ENCODE results near the gene IL26.

The IL26 gene
- 0.12 to 1.3 reads per million in 2 experiments for total RNA-seq

- DNase-seq (ENCODE audit: low read depth), result no peak
These were observed at the start of gene IL26 for GRCh38 chr12:68225576-68226476. TSS of gene IL26 (minus strand) at chr12:68225810. CDS start at chr12:68225756, 54 bp downstream.

- no peak for DNase-seq (ENCODE audit: low read depth)
These were observed 47.1 kb upstream of the IL26 start for GRCh38 chr12:68272732-68273131.

- no peak for DNase-seq (ENCODE audit: low read depth)
These were observed 45.7 kb upstream of the IL26 start for GRCh38 chr12:68271346-68271745.

GRCh38 chr12:68270358-68270757 is 44.7 kb upstream of the IL26 start:
- no peak for DNase-seq (ENCODE audit: low read depth)

- no peak for DNase-seq (ENCODE audit: low read depth)
These were observed 44.2 kb upstream of the IL26 start for GRCh38 chr12:68269779-68270178.

GRCh38 chr12:68268967-68269366 is 43.4 kb upstream of the IL26 start:
- no peak for DNase-seq (ENCODE audit: low read depth)

- no peak for DNase-seq (ENCODE audit: low read depth)
These were observed 42.3 kb upstream of the IL26 start for GRCh38 chr12:68267892-68268396.

GRCh38 chr12:68264857-68265256 is 39.2 kb upstream of the IL26 start:
- DNase-seq (ENCODE audit: low read depth), result no peak

GRCh38 chr12:68264158-68264855 is 38.7 kb upstream of the IL26 start:
- DNase-seq (ENCODE audit: low read depth), result no peak

- no peak for DNase-seq (ENCODE audit: low read depth)
These were observed 37.8 kb upstream of the IL26 start for GRCh38 chr12:68263366-68263765.

- no peak for DNase-seq (ENCODE audit: low read depth)
These were observed 36.3 kb upstream of the IL26 start for GRCh38 chr12:68261896-68262295.

GRCh38 chr12:68260153-68260552 is 34.5 kb upstream of the IL26 start:
- DNase-seq (ENCODE audit: low read depth), result no peak

- DNase-seq (ENCODE audit: low read depth), result no peak
These were observed 33.8 kb upstream of the IL26 start for GRCh38 chr12:68259318-68259940.

- no peak for DNase-seq (ENCODE audit: low read depth)
These were observed 27.9 kb upstream of the IL26 start, which contains the start of gene IL22 for GRCh38 chr12:68253504-68253903. TSS of gene IL22 (minus strand) at chr12:68253604. CDS start at chr12:68253448, 156 bp downstream.

- DNase-seq (ENCODE audit: low read depth), result no peak
These were observed 26.5 kb upstream of the IL26 start for GRCh38 chr12:68252077-68252476.

GRCh38 chr12:68250454-68250853 is 24.8 kb upstream of the IL26 start:
- no peak for DNase-seq (ENCODE audit: low read depth)

GRCh38 chr12:68247785-68248184 is 22.2 kb upstream of the IL26 start:
- no peak for DNase-seq (ENCODE audit: low read depth)

- DNase-seq (ENCODE audit: low read depth), result no peak
These were observed 20.7 kb upstream of the IL26 start for GRCh38 chr12:68246350-68246749.

GRCh38 chr12:68245180-68246021 is 19.8 kb upstream of the IL26 start:
- no peak for DNase-seq (ENCODE audit: low read depth)

GRCh38 chr12:68242777-68243176 is 17.2 kb upstream of the IL26 start:
- no peak for DNase-seq (ENCODE audit: low read depth)

- peak; percentile 6 for DNase-seq (ENCODE audit: low read depth)
These were observed 15.4 kb upstream of the IL26 start for GRCh38 chr12:68240975-68241374.
